Endodermal cell (in vitro differentiated cells): Measurements from ENCODE around the gene ZNF555. TPM values are rescaled to one million over a fixed set of nuclear protein-coding genes. Genes with fewer than 3 reads are reported as not detected.

Experiments
- DNase-seq: peaks from one replicate; pipeline ENCODE4 v3.0.0-alpha.2; 2017
- H3K27ac ChIP-seq: 2 replicates; pipeline ENCODE4 v1.5.1; 2013; ENCODE audit warnings: mild to moderate bottlenecking, low read depth, low read length, moderate library complexity
- H3K27me3 ChIP-seq: 2 replicates; pipeline ENCODE4 v1.6.1; 2013; ENCODE audit warnings: mild to moderate bottlenecking, low read length, moderate library complexity; ENCODE audit not compliant: insufficient read depth, control insufficient read depth, poor library complexity, severe bottlenecking
- H3K36me3 ChIP-seq: 2 replicates; pipeline ENCODE4 v1.7.0; 2013; ENCODE audit warnings: mild to moderate bottlenecking, low read length, moderate library complexity; ENCODE audit not compliant: control insufficient read depth, insufficient read depth
- H3K4me1 ChIP-seq: one replicate; pipeline ENCODE4 v1.7.0; 2013; ENCODE audit warnings: low read length; ENCODE audit not compliant: control insufficient read depth, insufficient read depth
- H3K4me3 ChIP-seq: 2 replicates; pipeline ENCODE4 v1.5.1; 2013; ENCODE audit warnings: mild to moderate bottlenecking, low read length, moderate library complexity
- H3K9ac ChIP-seq: 2 replicates; pipeline ENCODE4 v1.6.1; 2013; ENCODE audit warnings: mild to moderate bottlenecking, low read length, moderate library complexity; ENCODE audit not compliant: poor library complexity, severe bottlenecking; ENCODE audit errors: extremely low read depth
- H3K9me3 ChIP-seq: 2 replicates; pipeline ENCODE4 v1.6.1; 2013; ENCODE audit warnings: mild to moderate bottlenecking, low read length, moderate library complexity; ENCODE audit not compliant: control insufficient read depth
- H3K27ac Mint-ChIP-seq: 2 replicates; pipeline ENCODE4 v1.8.0; 2020; ENCODE audit warnings: mixed read lengths
- H3K27me3 Mint-ChIP-seq: 2 replicates; pipeline ENCODE4 v1.8.0; 2021; ENCODE audit warnings: mild to moderate bottlenecking, mixed read lengths; ENCODE audit not compliant: insufficient read depth
- H3K36me3 Mint-ChIP-seq: 2 replicates; pipeline ENCODE4 v1.8.0; 2020; ENCODE audit warnings: low read depth, mixed read lengths
- H3K4me1 Mint-ChIP-seq: 2 replicates; pipeline ENCODE4 v1.8.0; 2020; ENCODE audit warnings: mixed read lengths
- H3K4me3 Mint-ChIP-seq: 2 replicates; pipeline ENCODE4 v1.8.0; 2020; ENCODE audit warnings: mild to moderate bottlenecking, moderate library complexity, mixed read lengths
- H3K9me3 Mint-ChIP-seq: 2 replicates; pipeline ENCODE4 v1.8.0; 2020; ENCODE audit warnings: mild to moderate bottlenecking, mixed read lengths
- CTCF ChIP-seq: fragments of 200-600 bp; sonication (generic); conservative IDR thresholded peaks from 2 replicates; pipeline ENCODE4 v1.5.0; 2021; ENCODE audit warnings: antibody characterized with exemption, mild to moderate bottlenecking
- WGBS, 2 experiments: methylation state at CpG; one replicate each; pipeline versions ENCODE4 v1.1.5 to v1.1.7; 2013; ENCODE audit warnings: missing lambda C conversion rate in 2 of 2, mixed read lengths in 1 of 2; ENCODE audit not compliant: insufficient coverage in 1 of 2, insufficient read length in 1 of 2; 5-methylcytosine and 5-hydroxymethylcytosine counted together
- total RNA-seq, 2 donors: library from RNA; stranded (reverse); fragmentation: NEBNext Ultra II Directional in 1 of 2; extraction: Animal tissue kit (Norgen Biotek cat#: 25700) in 1 of 2; gene quantifications; 2 replicates in 1 of 2; 3 replicates in 1 of 2; pipeline ENCODE4 v1.2.1, GENCODE V29; 2021

Gene ZNF555
- total RNA-seq, 2 donors from 2014 or later: 9.6 to 10.5 TPM

GRCh38 chr19:2805261-2805900 is 35.9 kb upstream of the ZNF555 start:
- 95 to 99% methylated on average over 16 to 23 of the region's 28 CpGs for WGBS, 2 experiments
- H3K4me1 ChIP-seq: no peaks in the 10 kb centered on the region
- H3K9ac ChIP-seq: no peak overlapping the region
- no peaks in the 10 kb centered on the region for H3K27me3 ChIP-seq
- H3K36me3 Mint-ChIP-seq: peaks cover 57% of the 10 kb centered on the region
- H3K4me3 ChIP-seq: no peak overlapping the region
- H3K27ac Mint-ChIP-seq: no peak overlapping the region
- no peak overlapping the region for H3K27ac ChIP-seq
- H3K9me3 Mint-ChIP-seq: no peaks in the 10 kb centered on the region
- no peak for DNase-seq
- TF ChIP-seq CTCF: no peak
- no peak overlapping the region for H3K4me3 Mint-ChIP-seq
- no peaks in the 10 kb centered on the region for H3K4me1 Mint-ChIP-seq
- H3K9me3 ChIP-seq: no peaks in the 10 kb centered on the region
- no peaks in the 10 kb centered on the region for H3K27me3 Mint-ChIP-seq
- peaks cover 49% of the 10 kb centered on the region for H3K36me3 ChIP-seq

- no peak overlapping the region for H3K4me3 ChIP-seq
- no peak for TF ChIP-seq CTCF
- Mint-ChIP-seq H3K4me1 (no peaks in the 10 kb centered on the region), H3K27ac (no peak overlapping the region), H3K9me3 (no peaks in the 10 kb centered on the region), H3K27me3 (no peaks in the 10 kb centered on the region), H3K4me3 (no peak overlapping the region), H3K36me3 (peaks cover 52% of the 10 kb centered on the region)
- H3K9me3 ChIP-seq: no peaks in the 10 kb centered on the region
- no peak overlapping the region for H3K9ac ChIP-seq
- no peak overlapping the region for H3K27ac ChIP-seq
- WGBS, 2 experiments: 95 to 96% methylated on average over 16 to 23 of the region's 23 CpGs
- peaks cover 46% of the 10 kb centered on the region for H3K36me3 ChIP-seq
- H3K27me3 ChIP-seq: no peaks in the 10 kb centered on the region
- H3K4me1 ChIP-seq: no peaks in the 10 kb centered on the region
- DNase-seq: no peak
Measured at GRCh38 chr19:2805991-2806649, 35.2 kb upstream of the ZNF555 start.

GRCh38 chr19:2806736-2807378 is 34.4 kb upstream of the ZNF555 start:
- no peaks in the 10 kb centered on the region for H3K9me3 ChIP-seq
- H3K27ac ChIP-seq: no peak overlapping the region
- no peak overlapping the region for H3K9ac ChIP-seq
- no peak overlapping the region for H3K4me3 Mint-ChIP-seq
- DNase-seq: no peak
- no peak overlapping the region for H3K27ac Mint-ChIP-seq
- H3K27me3 ChIP-seq: no peaks in the 10 kb centered on the region
- H3K9me3 Mint-ChIP-seq: no peaks in the 10 kb centered on the region
- WGBS, 2 experiments: 91 to 95% methylated on average over 5 to 34 of the region's 34 CpGs
- H3K4me1 Mint-ChIP-seq: no peaks in the 10 kb centered on the region
- peaks cover 46% of the 10 kb centered on the region for H3K36me3 Mint-ChIP-seq
- H3K36me3 ChIP-seq: peaks cover 42% of the 10 kb centered on the region
- TF ChIP-seq CTCF: no peak
- H3K4me1 ChIP-seq: no peaks in the 10 kb centered on the region
- no peak overlapping the region for H3K4me3 ChIP-seq
- no peaks in the 10 kb centered on the region for H3K27me3 Mint-ChIP-seq
